HG03064 (cell line): Measurements from ENCODE around the gene LRRC26.

Experiments used
- ATAC-seq: cut with Tn5 transposase; IDR thresholded peaks from one replicate; pipeline ENCODE4 v1.9.1; 2021; ENCODE audit warnings: low read depth; ENCODE audit not compliant: unreplicated experiment

Gene LRRC26

DNA sequence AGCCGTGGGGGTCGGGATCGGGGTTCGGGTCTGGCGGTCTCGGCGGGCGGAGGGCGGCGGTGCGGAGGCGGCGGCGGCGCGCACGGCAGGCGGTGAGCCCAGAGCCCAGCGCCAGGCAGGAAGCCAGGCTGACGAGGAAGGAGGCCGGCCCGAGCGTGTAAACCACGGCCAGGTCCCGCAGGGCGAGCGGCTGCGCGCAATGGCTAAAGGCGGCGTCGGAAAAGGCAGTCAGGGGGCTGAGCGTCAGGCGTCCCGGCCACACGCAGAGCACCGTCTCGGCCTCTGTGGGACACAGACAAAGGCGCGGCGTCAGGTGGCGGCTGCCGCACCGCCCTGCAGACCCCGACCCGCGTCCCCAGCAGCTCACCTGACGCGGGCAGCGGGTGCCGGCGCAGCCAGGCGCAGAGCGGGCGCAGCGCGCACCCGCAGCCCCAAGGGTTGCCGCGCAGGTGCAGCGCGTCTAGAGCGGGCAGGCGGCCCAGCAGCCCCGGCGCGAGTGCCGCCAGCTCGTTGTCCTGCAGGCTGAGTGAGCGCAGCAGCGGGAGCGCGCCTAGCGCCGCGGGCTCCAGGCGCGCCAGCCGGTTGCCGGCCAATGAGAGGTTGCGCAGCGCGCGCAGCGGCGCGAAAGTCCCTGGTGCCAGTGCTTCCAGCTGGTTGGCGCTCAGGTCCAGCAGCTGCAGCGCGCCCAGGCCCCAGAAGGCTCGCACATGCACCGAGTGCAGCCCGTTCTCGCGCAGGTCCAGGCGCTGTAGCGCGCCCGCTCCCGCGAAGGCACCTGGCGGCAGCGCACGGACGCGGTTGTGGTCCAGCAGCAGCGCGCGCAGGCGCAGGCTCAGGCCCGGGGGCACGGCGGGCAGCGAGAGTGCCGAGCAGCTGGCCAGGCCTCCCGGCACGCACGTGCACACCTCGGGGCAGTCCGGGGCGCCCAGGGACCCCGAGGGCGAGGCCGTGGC, 671 bp downstream of the LRRC26 start:
- no peak for ATAC-seq

DNA sequence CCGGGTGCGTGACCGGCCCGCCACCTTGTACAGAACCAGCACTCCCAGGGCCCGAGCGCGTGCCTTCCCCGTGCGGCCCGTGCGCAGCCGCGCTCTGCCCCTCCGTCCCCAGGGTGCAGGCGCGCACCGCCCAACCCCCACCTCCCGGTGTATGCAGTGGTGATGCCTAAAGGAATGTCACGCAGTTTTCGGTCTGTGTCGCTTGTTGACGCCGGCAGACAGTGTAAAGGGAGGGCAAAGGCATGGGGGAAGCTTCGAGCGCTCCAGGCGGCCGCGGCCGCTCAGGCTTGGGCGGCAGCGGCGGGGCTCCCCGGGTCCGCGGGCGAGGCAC, 1.3 kb downstream of the LRRC26 start:
- no peak for ATAC-seq

DNA sequence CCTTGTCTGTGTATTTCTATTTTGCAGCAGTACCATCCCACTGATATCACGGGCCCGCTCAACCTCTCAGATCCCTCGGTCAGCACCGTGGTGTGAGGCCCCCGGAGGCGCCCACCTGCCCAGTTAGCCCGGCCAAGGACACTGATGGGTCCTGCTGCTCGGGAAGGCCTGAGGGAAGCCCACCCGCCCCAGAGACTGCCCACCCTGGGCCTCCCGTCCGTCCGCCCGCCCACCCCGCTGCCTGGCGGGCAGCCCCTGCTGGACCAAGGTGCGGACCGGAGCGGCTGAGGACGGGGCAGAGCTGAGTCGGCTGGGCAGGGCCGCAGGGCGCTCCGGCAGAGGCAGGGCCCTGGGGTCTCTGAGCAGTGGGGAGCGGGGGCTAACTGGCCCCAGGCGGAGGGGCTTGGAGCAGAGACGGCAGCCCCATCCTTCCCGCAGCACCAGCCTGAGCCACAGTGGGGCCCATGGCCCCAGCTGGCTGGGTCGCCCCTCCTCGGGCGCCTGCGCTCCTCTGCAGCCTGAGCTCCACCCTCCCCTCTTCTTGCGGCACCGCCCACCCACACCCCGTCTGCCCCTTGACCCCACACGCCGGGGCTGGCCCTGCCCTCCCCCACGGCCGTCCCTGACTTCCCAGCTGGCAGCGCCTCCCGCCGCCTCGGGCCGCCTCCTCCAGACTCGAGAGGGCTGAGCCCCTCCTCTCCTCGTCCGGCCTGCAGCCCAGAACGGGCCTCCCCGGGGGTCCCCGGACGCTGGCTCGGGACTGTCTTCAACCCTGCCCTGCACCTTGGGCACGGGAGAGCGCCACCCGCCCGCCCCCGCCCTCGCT, 1.9 kb downstream of the LRRC26 start:
- no peak for ATAC-seq

DNA sequence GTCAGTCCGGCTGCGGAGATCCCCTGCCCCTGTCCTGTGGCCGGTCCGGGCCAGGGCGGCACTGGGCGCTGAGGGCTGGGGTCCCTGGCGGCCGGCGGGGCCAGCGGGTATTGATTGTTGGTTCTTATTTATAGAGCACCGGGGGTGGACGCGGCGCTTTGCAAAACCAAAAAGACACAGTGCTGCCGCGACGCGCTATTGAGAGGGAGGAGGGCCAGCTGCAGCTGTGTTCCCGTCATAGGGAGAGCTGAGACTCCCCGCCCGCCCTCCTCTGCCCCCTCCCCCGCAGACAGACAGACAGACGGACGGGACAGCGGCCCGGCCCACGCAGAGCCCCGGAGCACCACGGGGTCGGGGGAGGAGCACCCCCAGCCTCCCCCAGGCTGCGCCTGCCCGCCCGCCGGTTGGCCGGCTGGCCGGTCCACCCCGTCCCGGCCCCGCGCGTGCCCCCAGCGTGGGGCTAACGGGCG, 2.5 kb downstream of the LRRC26 start:
- no peak for ATAC-seq

DNA sequence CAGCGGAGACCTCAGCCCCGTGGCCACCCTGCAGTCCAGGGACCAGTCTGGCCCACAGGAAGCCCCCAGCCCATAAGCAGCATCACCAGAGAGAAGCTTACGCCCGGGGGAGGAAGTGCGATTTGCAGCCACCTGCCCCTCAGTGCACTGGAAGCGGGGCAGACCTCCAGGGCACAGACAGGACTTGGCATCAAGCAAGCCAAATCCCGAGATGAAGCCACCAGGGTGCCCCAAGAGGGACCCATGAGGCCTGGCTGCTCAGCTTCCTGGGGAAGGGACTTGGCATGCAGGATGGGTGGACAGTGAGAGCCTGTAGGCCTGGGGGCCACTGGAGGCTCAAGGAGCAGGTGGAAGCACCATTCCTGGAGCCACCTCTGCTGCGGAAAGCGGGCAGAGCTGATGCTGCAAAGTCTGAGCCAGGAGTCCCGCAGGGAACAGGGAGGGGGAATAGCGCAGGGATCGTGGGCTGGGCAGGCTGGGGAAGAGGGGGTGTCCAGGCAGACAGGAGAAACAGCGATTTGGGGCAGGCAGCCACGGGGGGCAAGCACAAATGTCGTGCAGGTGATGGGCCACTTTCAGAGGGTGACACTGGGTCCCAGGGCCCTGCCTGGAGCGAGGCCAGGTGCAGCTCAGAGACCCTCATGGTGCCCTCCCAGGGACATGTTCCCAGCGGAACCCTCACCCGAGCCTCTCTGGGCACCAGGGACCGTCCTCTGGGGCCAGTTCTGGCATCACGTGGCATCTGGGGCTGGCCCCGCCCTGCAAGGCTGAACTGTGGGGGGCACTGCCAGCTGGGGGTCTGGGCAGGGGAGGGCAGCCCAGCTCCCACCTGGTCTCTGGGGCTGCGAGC, 3.2 kb downstream of the LRRC26 start:
- ATAC-seq, result no peak

DNA sequence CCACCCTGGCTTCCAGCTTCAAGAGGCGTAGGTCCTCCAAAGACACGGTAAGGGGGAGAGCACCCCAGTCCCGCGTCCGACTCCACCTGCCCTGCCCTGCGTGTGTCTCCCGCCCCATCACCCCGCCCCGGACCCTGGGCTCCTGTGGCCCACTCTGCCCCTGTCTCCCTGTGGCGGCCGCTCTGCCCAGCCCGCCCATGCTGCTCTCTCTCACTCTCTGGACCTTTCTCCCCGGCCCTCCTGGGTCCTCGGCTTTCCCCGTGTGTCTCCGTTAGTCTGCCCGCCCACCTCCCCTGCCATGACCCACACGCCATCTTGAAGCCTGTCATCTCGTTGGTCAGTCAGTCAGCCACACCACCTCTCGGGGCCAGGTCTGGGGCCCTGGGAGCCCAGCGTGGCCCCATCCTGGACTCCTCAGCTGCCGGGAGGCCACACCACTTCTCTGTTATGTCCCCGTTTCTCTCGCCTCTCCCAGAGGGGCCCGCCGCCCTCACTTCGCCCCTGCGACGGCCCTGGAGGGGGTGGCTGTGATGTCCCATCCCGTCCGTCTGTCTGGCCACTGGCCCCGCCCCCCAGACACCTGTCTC, 4.5 kb downstream of the LRRC26 start:
- ATAC-seq, result no peak

DNA sequence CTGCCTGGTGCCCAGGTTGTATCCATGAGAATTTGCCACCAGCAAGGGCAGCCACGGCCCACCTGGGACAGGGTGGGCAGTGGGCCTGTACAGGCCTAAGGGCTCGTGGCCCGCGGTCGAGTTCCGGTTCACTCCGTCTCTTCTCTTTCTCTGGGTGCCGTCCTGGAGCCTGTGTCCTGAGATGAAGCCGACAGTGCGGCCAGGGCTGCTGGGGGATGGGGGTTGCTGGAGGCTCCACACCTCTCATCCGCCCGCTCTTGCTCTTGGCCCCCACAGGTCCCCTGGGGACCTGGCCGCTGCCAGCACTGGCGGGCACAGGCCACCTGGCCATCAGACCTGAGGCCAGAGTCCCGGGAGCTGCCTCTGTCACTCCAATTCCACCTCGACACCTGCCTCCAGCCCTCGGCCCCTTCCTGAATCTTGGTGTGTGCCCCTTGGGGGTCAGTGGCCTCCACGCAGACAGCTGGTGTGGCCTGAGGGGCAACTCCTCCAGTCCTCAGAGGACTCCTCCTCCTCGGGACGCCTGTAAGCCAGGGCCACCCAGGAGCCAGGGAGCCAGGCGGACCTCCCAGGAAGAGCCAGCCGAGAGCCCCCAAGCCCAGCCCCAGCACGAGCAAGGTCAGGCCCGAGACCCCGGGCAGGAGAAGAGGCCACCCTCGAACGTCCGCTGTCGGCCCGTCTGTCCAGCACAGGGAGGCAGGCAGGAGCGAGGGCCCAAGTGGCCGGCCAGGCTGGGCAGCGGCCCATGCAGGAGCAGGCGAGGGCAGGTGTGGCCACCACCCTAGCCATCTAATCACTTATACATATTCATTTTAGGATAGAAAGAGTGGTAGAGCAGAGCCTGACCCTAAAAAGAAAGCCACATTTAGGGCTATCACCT, 5.2 kb downstream of the LRRC26 start:
- no peak for ATAC-seq

DNA sequence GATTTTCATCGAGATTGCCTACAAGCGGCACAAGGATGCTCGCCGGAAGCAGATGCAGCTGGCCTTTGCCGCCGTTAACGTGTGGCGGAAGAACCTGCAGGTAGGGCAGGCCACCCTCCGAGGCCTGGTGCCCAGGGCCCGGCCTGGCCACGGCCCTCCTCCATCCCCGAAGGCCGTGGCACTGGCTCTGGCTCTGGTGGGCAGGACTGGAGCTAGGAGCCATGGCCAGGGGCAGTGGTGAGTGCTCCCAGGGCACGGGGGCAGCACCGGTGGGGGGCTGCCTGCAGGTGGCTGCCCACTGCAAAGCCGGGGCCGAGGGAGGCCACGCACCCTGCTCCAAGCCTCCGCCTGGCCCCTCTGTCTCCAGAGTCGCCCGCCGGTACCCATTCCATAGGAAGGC, 6.0 kb downstream of the LRRC26 start:
- no peak for ATAC-seq

DNA sequence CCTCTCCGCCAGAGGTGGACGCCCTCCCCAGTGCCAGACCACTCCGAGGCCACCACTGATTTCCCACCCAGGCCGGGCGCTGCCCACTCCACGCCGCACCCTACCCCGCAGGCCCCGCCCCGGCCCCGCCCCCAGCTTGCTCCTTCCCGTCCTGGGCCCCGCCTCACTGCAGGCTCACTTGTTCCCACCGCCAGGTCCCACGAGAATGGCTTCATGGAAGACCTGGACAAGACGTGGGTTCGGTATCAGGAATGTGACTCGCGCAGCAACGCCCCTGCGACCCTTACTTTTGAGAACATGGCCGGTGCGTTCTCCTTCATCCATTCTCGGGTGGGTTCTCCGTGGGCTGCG, 6.5 kb downstream of the LRRC26 start:
- no peak for ATAC-seq

DNA sequence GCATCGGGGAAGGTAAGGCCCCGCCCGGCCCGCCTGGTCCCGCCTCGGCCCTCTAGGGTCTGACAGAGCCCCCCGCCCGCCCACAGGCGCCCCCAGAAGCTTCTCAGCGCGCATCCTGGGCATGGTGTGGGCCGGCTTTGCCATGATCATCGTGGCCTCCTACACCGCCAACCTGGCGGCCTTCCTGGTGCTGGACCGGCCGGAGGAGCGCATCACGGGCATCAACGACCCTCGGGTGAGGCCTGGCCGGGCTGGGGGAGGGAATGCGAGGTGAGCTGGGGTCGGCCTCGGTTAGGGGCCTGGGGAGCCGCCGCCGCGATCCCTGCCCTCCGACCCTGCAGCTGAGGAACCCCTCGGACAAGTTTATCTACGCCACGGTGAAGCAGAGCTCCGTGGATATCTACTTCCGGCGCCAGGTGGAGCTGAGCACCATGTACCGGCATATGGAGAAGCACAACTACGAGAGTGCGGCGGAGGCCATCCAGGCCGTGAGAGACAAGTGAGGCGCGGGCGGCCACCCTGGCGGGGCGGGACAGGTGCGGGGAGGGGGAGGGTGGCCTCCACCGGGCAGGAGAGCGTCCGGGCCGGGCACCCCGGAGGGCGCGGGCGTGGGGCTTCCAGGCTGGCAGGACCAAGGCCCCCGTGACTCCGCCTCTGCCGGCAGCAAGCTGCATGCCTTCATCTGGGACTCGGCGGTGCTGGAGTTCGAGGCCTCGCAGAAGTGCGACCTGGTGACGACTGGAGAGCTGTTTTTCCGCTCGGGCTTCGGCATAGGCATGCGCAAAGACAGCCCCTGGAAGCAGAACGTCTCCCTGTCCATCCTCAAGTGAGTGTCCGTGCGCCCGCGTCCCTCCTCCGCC, 7.1 kb downstream of the LRRC26 start:
- no peak for ATAC-seq

DNA sequence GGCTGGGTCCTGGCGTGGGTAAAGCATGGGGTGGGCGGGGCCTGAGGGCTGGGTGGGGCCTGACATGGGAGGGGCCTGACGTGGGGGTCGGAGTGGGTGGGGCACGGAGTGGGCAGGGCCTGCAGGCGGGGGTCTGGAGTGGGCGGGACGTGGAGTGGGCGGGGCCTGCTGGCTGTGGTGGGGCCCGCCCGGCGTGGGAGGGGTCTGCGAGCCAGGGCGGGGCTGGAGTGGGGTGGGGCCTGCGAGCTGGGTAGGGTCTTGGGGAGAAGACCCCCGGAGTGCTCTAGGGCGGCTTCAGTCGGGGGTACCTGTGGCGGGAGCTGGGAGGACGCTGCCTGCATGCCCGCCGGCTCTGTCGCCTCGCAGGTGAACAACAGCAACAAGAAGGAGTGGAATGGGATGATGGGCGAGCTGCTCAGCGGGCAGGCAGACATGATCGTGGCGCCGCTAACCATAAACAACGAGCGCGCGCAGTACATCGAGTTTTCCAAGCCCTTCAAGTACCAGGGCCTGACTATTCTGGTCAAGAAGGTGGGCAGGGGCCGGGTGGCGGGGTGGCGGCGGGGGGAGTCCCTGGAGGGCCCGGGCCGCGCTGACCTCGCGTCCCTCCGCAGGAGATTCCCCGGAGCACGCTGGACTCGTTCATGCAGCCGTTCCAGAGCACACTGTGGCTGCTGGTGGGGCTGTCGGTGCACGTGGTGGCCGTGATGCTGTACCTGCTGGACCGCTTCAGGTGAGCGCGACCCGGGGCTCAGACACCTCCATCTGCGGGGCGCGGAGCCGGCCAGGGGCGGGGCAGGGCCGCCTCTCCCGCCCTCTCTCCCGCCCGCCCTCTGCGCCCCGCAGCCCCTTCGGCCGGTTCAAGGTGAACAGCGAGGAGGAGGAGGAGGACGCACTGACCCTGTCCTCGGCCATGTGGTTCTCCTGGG, 8.0 kb downstream of the LRRC26 start:
- ATAC-seq, result no peak

DNA sequence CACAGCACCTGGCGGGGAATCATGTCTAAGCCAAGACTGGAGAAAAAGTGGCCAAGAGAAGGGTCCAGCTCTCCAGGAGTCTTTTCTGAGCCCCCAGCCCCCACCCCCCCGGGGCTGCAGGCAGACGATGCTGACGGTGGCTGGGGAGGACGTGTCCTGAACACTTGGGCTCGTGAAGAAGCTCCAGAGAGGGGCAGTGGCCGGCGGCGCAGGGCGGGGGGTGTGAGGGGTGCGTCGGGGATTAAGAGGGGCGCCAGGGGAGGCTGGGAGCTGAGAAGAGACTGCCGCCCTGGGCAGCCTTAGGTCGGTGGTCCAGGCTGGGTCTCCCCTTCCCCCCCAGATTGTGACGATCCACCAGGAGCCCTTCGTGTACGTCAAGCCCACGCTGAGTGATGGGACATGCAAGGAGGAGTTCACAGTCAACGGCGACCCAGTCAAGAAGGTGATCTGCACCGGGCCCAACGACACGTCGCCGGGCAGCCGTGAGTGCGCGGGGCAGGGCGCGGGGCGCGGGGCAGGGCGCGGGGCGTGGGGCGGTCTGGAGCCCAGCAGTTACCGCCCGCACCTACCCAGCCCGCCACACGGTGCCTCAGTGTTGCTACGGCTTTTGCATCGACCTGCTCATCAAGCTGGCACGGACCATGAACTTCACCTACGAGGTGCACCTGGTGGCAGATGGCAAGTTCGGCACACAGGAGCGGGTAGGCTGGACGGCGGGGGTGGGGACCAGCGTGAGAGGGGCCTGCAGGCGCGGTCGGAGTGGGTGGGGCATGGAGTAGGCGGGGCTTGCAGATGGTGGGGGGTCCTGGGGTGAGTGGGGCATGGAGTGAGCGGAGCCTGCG, 8.9 kb downstream of the LRRC26 start:
- no peak for ATAC-seq

DNA sequence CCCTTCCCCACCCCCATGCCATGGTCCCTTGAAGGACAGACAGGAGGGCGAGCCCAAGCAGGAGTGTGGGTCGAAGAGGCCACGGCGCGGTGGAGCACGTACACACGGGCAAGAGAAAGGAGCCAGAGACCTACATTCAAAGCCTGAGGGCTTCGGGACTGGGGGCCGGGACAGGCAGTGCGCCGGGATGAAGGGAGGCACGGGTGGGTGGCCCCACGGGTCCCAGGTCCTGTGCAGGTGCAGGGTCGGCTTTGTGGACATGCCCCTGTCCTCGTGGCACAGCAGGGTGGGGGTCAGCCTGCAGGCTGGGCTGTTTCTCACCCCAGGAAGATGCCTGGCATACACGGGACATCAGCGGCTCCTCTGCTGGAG, 9.8 kb downstream of the LRRC26 start:
- no peak for ATAC-seq

DNA sequence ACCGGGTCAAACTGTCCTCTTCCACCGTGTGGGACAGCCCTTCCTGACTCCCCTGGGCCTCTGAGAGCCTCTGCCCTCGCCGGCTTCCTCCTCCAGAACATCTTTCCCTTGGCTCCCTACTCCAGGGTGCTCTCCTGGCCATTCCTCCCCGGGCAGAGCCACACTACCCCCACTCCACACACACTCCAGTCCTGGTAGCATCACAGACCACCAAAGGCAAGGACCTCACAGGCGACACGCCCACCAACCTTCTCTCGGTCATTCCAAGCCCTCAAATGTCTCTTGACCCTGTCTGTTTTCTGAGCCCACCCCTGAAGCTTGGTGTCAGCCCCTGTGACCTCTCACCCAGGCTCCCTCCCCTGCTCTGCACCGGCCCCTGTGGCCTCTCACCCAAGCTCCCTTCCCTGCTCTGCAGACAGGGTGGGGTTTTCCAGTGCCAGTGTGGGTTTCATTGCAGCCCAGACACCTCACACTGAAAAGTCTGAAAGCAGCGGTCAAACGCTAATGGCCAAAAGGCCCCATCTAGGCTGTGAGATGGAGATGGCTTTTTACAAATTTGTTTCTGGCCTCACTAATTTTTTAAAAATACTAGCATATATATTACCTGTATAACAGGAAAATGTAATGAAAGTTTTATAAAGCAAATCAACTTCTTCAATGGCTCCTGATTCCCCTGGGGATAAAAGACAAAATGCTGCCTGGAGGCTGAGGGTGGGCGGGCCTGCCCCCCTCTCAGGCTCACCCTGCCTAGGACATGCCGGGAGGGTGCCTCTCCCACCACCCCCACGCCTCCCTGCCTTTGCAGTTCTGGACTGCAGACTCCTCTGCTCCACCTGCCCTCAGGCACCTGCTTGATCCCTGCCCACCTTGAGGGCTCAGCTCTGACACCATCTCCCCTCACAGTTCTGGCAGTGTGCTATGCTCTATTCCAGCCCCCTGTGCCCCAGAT, 10.5 kb downstream of the LRRC26 start:
- no peak for ATAC-seq

DNA sequence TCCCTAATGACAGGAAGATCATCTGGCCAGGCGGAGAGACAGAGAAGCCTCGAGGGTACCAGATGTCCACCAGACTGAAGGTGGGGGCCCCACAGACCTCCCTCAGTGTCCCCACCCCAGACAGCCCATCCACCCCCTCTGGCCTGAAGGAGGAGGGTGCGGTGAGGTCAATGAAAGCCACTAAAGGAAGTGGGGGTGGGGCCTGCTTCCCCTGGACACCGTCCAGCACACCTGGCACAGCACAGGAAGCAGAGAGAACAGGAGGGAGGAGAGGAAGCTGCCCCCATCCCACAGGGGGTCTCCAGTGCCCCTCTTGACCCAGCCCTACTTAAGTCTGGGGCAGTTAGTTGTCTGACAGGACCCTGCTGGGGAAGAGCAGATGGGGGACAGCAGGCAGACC, 11.2 kb downstream of the LRRC26 start:
- ATAC-seq, result no peak
